K562 (cell line): ENCODE data around the gene TLL1. TPM values are rescaled to one million over a fixed set of nuclear protein-coding genes. Genes with fewer than 3 reads are reported as not detected.

Experiments used
- ATAC-seq: fragments of 200-7000 bp; cut with Tn5 transposase; 3 replicates; pipeline ENCODE4 v1.9.1; 2020; ENCODE audit warnings: moderate library complexity
- BruUV-seq: library from RNA; stranded (reverse); fragments of 400-500 nt; replicated peaks from 2 replicates; lab custom pipeline; 2021; lab: Mats Ljungman, UMichigan
- CTCF ChIA-PET: fragments of 300-600 bp; formaldehyde crosslinking; extraction: SDS; loops from one replicate; lab custom pipeline; 2021; ENCODE audit warnings: low intra/inter-chr PET ratio; lab: Yijun Ruan, JAX
- POLR2A ChIA-PET: fragments of 300-600, 350-650 bp; sonication (Branson Sonifier 250); formaldehyde crosslinking; extraction: SDS; loops from one replicate; lab custom pipeline; 2021; ENCODE audit warnings: antibody characterized with exemption, inconsistent platforms; lab: Yijun Ruan, JAX
- DNase-seq, 4 experiments: peaks; one replicate each; pipeline versions ENCODE4 v3.0.0 to v3.0.0-alpha.2; 2011 to 2018; ENCODE audit warnings: low spot score in 3 of 4, mixed read lengths in 3 of 4; ENCODE audit errors: extremely low read depth in 1 of 4
- FAIRE-seq: peaks from 2 replicates; lab custom pipeline; 2011; peaks lifted over from hg19 to GRCh38; lab: Jason Lieb, UNC
- H2AFZ ChIP-seq: 2 replicates; pipeline ENCODE4 v1.6.0; 2011; ENCODE audit warnings: low read depth, low read length, control low read depth, inconsistent platforms
- H3K27ac ChIP-seq: fragments of 200-600 bp; 3 replicates; pipeline ENCODE4 v1.8.0; 2011; ENCODE audit warnings: low read depth, mild to moderate bottlenecking, control low read depth, inconsistent platforms, low read length, moderate library complexity, mixed read lengths; ENCODE audit errors: extremely low read depth
- H3K27me3 ChIP-seq, 2 experiments: fragments of 300-600 bp in 1 of 2; 2 replicates in 1 of 2; 3 replicates in 1 of 2; pipeline versions ENCODE4 v1.6.0 to v1.8.0; 2011; ENCODE audit warnings: inconsistent platforms in 2 of 2, low read length in 2 of 2, mild to moderate bottlenecking in 1 of 2, mixed read lengths in 1 of 2, moderate library complexity in 1 of 2; ENCODE audit not compliant: control insufficient read depth in 2 of 2, insufficient read depth in 2 of 2
- H3K36me3 ChIP-seq: fragments of 300-600 bp; 3 replicates; pipeline ENCODE4 v1.8.0; 2011; ENCODE audit warnings: mild to moderate bottlenecking, low read length, inconsistent platforms; ENCODE audit not compliant: control insufficient read depth, insufficient read depth
- H3K4me1 ChIP-seq, 2 experiments: fragments of 200-600 bp in 1 of 2; replicated peaks in 1 of 2; 2 replicates in 1 of 2; 3 replicates in 1 of 2; pipeline versions ENCODE4 v1.5.1 to v1.8.0; 2011; ENCODE audit warnings: inconsistent platforms in 2 of 2, low read length in 2 of 2, mild to moderate bottlenecking in 1 of 2, mixed read lengths in 1 of 2, moderate library complexity in 1 of 2; ENCODE audit not compliant: control insufficient read depth in 2 of 2, insufficient read depth in 2 of 2
- H3K4me2 ChIP-seq: 2 replicates; pipeline ENCODE4 v1.6.1; 2011; ENCODE audit warnings: low read length, control low read depth, inconsistent platforms, mixed read lengths; ENCODE audit not compliant: insufficient read depth
- H3K4me3 ChIP-seq: fragments of 200-600 bp; sonication (generic), shearing (Covaris generic); 2 replicates; pipeline ENCODE4 v1.5.1; 2016; ENCODE audit warnings: control low read depth, inconsistent platforms
- H3K79me2 ChIP-seq: fragments of 200-600 bp; 3 replicates; pipeline ENCODE4 v1.8.0; 2011; ENCODE audit warnings: low read length, inconsistent platforms; ENCODE audit not compliant: control insufficient read depth, insufficient read depth
- H3K9ac ChIP-seq, 2 experiments: 2 replicates each; pipeline versions ENCODE4 v1.6.0 to v1.6.1; 2011; ENCODE audit warnings: low read depth in 2 of 2, low read length in 2 of 2, control low read depth in 1 of 2, inconsistent platforms in 1 of 2, mild to moderate bottlenecking in 1 of 2, mixed read lengths in 1 of 2; ENCODE audit not compliant: insufficient read depth in 1 of 2
- H3K9me1 ChIP-seq: one replicate; pipeline ENCODE4 v1.6.0; 2011; ENCODE audit warnings: inconsistent platforms, mild to moderate bottlenecking, low read length, moderate library complexity; ENCODE audit not compliant: control insufficient read depth, insufficient read depth
- H3K9me3 ChIP-seq: replicated peaks from 2 replicates; pipeline ENCODE4 v1.5.1; 2011; ENCODE audit warnings: low read depth, low read length, inconsistent platforms; ENCODE audit not compliant: control insufficient read depth, insufficient read depth
- H4K20me1 ChIP-seq: replicated peaks from 2 replicates; pipeline ENCODE4 v1.6.1; 2011; ENCODE audit warnings: low read length, inconsistent platforms, mixed read lengths; ENCODE audit not compliant: control insufficient read depth, insufficient read depth
- BDP1 ChIP-seq: IDR thresholded peaks from 3 replicates; pipeline ENCODE4 v1.6.1; 2011; ENCODE audit not compliant: insufficient read length, insufficient read depth
- CBFA2T3 ChIP-seq: fragments of 450-650 bp; IDR thresholded peaks from 2 replicates; pipeline ENCODE4 v1.6.1; 2017
- CC2D1A ChIP-seq: fragments of 450-650 bp; IDR thresholded peaks from 2 replicates; pipeline ENCODE4 v1.6.1; 2017; ENCODE audit warnings: mild to moderate bottlenecking
- DNMT1 ChIP-seq: fragments of 450-650 bp; IDR thresholded peaks from 2 replicates; pipeline ENCODE4 v1.6.1; 2016; ENCODE audit warnings: antibody characterized with exemption, mild to moderate bottlenecking
- FOXA3 ChIP-seq, 2 experiments: fragments of 450-650 bp in 1 of 2; sonication (generic) in 1 of 2; formaldehyde crosslinking; IDR thresholded peaks in 1 of 2; conservative IDR thresholded peaks in 1 of 2; 2 replicates each; pipeline versions ENCODE4 v1.4.0 to v1.8.0; 2020 to 2022; ENCODE audit warnings: mild to moderate bottlenecking in 2 of 2, missing genetic modification reagents in 1 of 2
- IFI16 ChIP-seq: fragments of 250-450 bp; sonication (Bioruptor Pico); IDR thresholded peaks from 2 replicates; pipeline ENCODE4 v2.1.2; 2022; ENCODE audit warnings: mild to moderate bottlenecking, inconsistent platforms
- MCM2 ChIP-seq: fragments of 450-650 bp; IDR thresholded peaks from 2 replicates; pipeline ENCODE4 v1.6.1; 2017; ENCODE audit warnings: low read depth, mild to moderate bottlenecking
- SMAD3 ChIP-seq: fragments of 450-650 bp; formaldehyde crosslinking; conservative IDR thresholded peaks from 2 replicates; pipeline ENCODE4 v1.4.0; 2020; ENCODE audit warnings: mild to moderate bottlenecking
- SMARCE1 ChIP-seq: fragments of 450-650 bp; IDR thresholded peaks from 2 replicates; pipeline ENCODE4 v1.7.1; 2016; ENCODE audit warnings: mild to moderate bottlenecking
- SRSF9 ChIP-seq: fragments of 200-400 bp; formaldehyde crosslinking; IDR thresholded peaks from 2 replicates; pipeline ENCODE4 v1.6.1; 2017; ENCODE audit warnings: low read depth, low read length, borderline replicate concordance
- U2AF2 ChIP-seq: fragments of 200-400 bp; formaldehyde crosslinking; optimal IDR thresholded peaks from 2 replicates; pipeline ENCODE3; 2017; ENCODE audit warnings: low read depth, mild to moderate bottlenecking, low read length
- ZC3H11A ChIP-seq: IDR thresholded peaks from 2 replicates; pipeline ENCODE4 v1.6.1; 2012; ENCODE audit warnings: low read depth, low read length, improper control_type of control experiment
- WGBS: fragments of 100-300 bp; shearing (Covaris generic); methylation state at CpG from one replicate; pipeline ENCODE4 v1.1.6; 2016; ENCODE audit warnings: low coverage, mixed read lengths; ENCODE audit not compliant: insufficient coverage; ENCODE audit errors: missing lambda C conversion rate; 5-methylcytosine and 5-hydroxymethylcytosine counted together
- in situ Hi-C: fragments of 300-500 bp; cut with MboI; formaldehyde crosslinking; loops from 4 replicates; pipeline ENCODE4 v1.15.0; 2018; ENCODE audit warnings: inconsistent platforms, mixed read lengths
- intact Hi-C: fragments of 100-400 bp; cut with micrococcal nuclease; formaldehyde crosslinking; loops from 2 replicates; pipeline ENCODE4 v1.14.2; 2022
- polyA plus RNA-seq, 8 experiments: library from polyadenylated mRNA; depleted of rRNA in 4 of 8; stranded (reverse) in 5 of 8; unstranded in 3 of 8; fragments of >200 nt; fragmentation: Nextera tagmentation in 2 of 8; fragmentation: Illumina TruSeq in 1 of 8; extraction: Ambion mirVana in 2 of 8; extraction: Trizol in 1 of 8; gene quantifications; 2 replicates each; pipeline versions ENCODE4 v1.2.1 to v1.2.3, GENCODE V29; 2011 to 2014; ENCODE audit warnings: inconsistent platforms in 1 of 8, missing spikeins in 1 of 8
- total RNA-seq, 7 experiments: library from RNA; depleted of rRNA in 6 of 7; stranded (reverse); fragments of >200 nt in 6 of 7; fragmentation: Illumina TruSeq in 2 of 7; extraction: Trizol in 2 of 7; gene quantifications; 2 replicates each; pipeline versions ENCODE4 v1.2.1 to v1.2.3, GENCODE V29; 2011 to 2021; ENCODE audit warnings: low replicate concordance in 1 of 7
- TF ChIP-seq, protein P1 (sequence below): sonication (generic); formaldehyde crosslinking; IDR thresholded peaks from 2 replicates; pipeline ENCODE4 v1.8.0; 2022; ENCODE audit warnings: missing genetic modification reagents, mild to moderate bottlenecking, moderate library complexity, borderline replicate concordance
- TF ChIP-seq, protein P2 (sequence below): fragments of 450-650 bp; IDR thresholded peaks from 2 replicates; pipeline ENCODE4 v1.6.1; 2018; ENCODE audit warnings: mild to moderate bottlenecking, low read depth; ENCODE audit not compliant: partially characterized antibody
- TF ChIP-seq, protein P3 (sequence below), 2 experiments: IDR thresholded peaks; 2 replicates each; pipeline ENCODE4 v1.6.1; 2011; ENCODE audit warnings: borderline replicate concordance in 1 of 2, control low read depth in 1 of 2, low read depth in 1 of 2, low read length in 1 of 2, mild to moderate bottlenecking in 1 of 2, mixed read lengths in 1 of 2, moderate library complexity in 1 of 2; ENCODE audit not compliant: insufficient read depth in 1 of 2, insufficient read length in 1 of 2, poor library complexity in 1 of 2, severe bottlenecking in 1 of 2; ENCODE audit errors: extremely low read depth in 1 of 2
- TF ChIP-seq, protein P4 (sequence below): fragments of 250-450 bp; sonication (Bioruptor Pico); IDR thresholded peaks from 2 replicates; pipeline ENCODE4 v1.4.0; 2020

The TLL1 gene
- total and polyA plus RNA-seq, 9 of the 15 experiments (the other 6 are each of a cell fraction or from before 2014, with no cell fraction given): not detected

DNA sequence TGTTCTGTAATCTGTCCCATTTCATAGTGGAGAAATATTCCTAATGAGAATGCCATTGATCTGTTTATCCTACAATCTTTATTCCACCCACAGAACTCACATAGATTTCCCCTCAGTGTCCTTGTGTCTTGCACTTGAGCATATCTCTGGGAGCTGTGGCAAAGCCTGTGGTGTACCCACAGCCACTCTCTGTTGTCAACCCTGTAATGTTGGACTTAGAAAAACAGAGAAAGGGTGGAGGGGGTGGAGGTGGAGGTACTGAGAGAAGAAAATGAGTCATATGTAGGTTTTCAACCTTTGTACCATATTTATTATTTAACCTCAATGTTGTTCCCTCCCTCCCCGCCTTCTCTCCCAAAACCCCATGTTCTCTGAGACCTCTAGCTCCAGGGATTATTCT lies 46.9 kb upstream of the TLL1 start:
- ChIA-PET POLR2A (no interaction called here), CTCF (interaction anchor here (0.7 kb wide), 1 partner anchor 33 kb away, joined by 3 read pairs; no protein-coding TSS in a partner anchor)
- H3K4me2 ChIP-seq: no peak overlapping the region
- H3K9me1 ChIP-seq: no peaks in the 10 kb centered on the region
- DNase-seq (no peak), ATAC-seq (no peak), FAIRE-seq (no peak)
- no peaks in the 10 kb centered on the region for H3K9me3 ChIP-seq
- no peak overlapping the region for H3K9ac ChIP-seq
- in situ Hi-C loops: no loop called here
- no peaks in the 10 kb centered on the region for H4K20me1 ChIP-seq
- no peaks in the 10 kb centered on the region for H3K79me2 ChIP-seq
- H2AFZ ChIP-seq: no peak overlapping the region
- WGBS: 0% methylated on average over 1 of the region's 1 CpG
- H3K4me3 ChIP-seq: no peak overlapping the region
- no peaks in the 10 kb centered on the region for H3K27me3 ChIP-seq
- intact Hi-C loops: no loop called here
- no TSS peak for BruUV-seq
- no peaks in the 10 kb centered on the region for H3K4me1 ChIP-seq
- no peak overlapping the region for H3K27ac ChIP-seq
- H3K36me3 ChIP-seq: no peaks in the 10 kb centered on the region
- TF ChIP-seq MCM2 (no peak), SMAD3 (CRISPR knock-in tag) (no peak), CC2D1A (no peak), SRSF9 (no peak), CBFA2T3 (no peak), DNMT1 (no peak), U2AF2 (no peak), SMARCE1 (no peak), FOXA3 (CRISPR knock-in tag; conservative IDR thresholded peaks at IDR 0.05 in 1 of 2, IDR thresholded peaks at IDR 0.05 in 1 of 2) (no peak), ZC3H11A (no peak), BDP1 (no peak), IFI16 (no peak)
- TF ChIP-seq, protein P1, sequence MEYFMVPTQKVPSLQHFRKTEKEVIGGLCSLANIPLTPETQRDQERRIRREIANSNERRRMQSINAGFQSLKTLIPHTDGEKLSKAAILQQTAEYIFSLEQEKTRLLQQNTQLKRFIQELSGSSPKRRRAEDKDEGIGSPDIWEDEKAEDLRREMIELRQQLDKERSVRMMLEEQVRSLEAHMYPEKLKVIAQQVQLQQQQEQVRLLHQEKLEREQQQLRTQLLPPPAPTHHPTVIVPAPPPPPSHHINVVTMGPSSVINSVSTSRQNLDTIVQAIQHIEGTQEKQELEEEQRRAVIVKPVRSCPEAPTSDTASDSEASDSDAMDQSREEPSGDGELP (CRISPR knock-in tag): no peak
- TF ChIP-seq, protein P2, sequence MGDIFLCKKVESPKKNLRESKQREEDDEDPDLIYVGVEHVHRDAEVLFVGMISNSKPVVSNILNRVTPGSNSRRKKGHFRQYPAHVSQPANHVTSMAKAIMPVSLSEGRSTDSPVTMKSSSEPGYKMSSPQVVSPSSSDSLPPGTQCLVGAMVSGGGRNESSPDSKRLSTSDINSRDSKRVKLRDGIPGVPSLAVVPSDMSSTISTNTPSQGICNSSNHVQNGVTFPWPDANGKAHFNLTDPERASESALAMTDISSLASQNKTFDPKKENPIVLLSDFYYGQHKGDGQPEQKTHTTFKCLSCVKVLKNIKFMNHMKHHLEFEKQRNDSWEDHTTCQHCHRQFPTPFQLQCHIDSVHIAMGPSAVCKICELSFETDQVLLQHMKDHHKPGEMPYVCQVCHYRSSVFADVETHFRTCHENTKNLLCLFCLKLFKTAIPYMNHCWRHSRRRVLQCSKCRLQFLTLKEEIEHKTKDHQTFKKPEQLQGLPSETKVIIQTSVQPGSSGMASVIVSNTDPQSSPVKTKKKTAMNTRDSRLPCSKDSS: no peak
- TF ChIP-seq, protein P3, sequence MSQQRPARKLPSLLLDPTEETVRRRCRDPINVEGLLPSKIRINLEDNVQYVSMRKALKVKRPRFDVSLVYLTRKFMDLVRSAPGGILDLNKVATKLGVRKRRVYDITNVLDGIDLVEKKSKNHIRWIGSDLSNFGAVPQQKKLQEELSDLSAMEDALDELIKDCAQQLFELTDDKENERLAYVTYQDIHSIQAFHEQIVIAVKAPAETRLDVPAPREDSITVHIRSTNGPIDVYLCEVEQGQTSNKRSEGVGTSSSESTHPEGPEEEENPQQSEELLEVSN (IDR thresholded peaks at IDR 0.05; ENCODE audit: borderline replicate concordance in 1 of 2, extremely low read depth in 1 of 2, insufficient read depth in 1 of 2, insufficient read length in 1 of 2, low read depth in 1 of 2, low read length in 1 of 2, poor library complexity in 1 of 2, severe bottlenecking in 1 of 2): no peak
- TF ChIP-seq, protein P4, sequence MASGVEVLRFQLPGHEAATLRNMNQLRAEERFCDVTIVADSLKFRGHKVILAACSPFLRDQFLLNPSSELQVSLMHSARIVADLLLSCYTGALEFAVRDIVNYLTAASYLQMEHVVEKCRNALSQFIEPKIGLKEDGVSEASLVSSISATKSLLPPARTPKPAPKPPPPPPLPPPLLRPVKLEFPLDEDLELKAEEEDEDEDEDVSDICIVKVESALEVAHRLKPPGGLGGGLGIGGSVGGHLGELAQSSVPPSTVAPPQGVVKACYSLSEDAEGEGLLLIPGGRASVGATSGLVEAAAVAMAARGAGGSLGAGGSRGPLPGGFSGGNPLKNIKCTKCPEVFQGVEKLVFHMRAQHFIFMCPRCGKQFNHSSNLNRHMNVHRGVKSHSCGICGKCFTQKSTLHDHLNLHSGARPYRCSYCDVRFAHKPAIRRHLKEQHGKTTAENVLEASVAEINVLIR (CRISPR knock-in tag): no peak
